AG04449 (cell line): ENCODE measurements around the gene TIMM10.

ENCODE experiments used
- CTCF ChIA-PET: fragments of 350-600 bp; formaldehyde crosslinking; extraction: SDS; loops from one replicate; lab custom pipeline; 2021; ENCODE audit warnings: antibody characterized with exemption; lab: Yijun Ruan, JAX
- POLR2A ChIA-PET: fragments of 400-600, 350-600 bp; formaldehyde crosslinking; extraction: SDS; loops from one replicate; lab custom pipeline; 2020; ENCODE audit warnings: antibody characterized with exemption, inconsistent platforms; lab: Yijun Ruan, JAX
- DNase-seq: peaks from one replicate; pipeline ENCODE4 v3.0.0-alpha.2; 2010; ENCODE audit warnings: low read depth, low spot score
- H3K4me3 ChIP-seq: 2 replicates; pipeline ENCODE4 v1.5.1; 2011; ENCODE audit warnings: low read depth, mild to moderate bottlenecking, control low read depth, low read length
- TF ChIP-seq, protein P1 (sequence below): IDR thresholded peaks from one replicate; pipeline ENCODE4 v1.5.1; 2011; ENCODE audit warnings: mild to moderate bottlenecking, moderate library complexity, low read length, control low read depth, inconsistent platforms; ENCODE audit not compliant: insufficient read depth; ENCODE audit errors: missing control alignments

Gene TIMM10

DNA sequence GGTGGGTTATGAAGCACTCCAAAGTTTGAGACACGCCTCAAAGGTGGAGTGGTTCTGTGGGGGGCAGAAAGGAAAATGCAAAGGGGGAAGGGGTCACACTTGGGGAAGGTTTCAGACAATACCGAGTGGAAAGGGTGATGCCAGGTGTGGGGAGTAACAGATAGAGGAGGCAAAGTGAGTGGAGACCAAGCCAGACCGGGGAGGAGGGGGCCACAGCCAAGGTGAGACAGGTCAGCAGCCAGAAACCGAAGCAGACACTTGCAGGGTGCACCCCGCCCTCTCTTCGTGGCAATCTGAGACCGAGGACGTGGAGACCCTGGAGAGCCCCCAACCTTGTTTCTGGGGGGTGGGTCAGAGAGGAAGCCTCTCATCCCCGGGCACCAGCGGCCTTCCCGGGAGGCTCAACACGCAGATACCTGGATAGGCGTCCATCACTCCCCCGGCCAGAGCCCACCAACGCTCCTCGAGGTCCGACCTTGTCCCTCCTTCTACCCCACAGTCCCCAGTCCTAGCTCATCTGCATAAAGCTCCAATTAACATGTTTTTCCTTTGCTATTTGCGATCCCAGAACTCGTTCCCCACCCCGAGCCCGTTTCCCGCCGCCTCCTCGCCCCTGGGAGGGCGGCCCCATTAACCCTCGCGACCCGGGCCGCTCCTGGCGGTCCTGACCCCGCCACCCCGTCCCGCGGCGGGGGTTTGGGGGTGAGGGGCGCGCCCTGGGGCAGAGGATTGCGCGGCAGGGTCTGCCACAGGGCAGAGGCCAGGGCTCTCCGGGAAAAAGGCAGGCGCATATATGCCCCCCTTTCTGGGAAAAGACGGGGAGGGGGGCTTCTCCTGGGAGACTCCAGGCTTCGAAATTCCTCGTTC, 48.4 kb downstream of the TIMM10 start:
- ChIA-PET POLR2A (interaction anchor here (0.7 to 1.1 kb wide), 2 partner anchors 31 to 170 kb away, joined by 3 read pairs; no protein-coding TSS in a partner anchor), CTCF (interaction anchor here (0.7 to 11.0 kb wide), 18 partner anchors 8 to 162 kb away, joined by 3 to 191 read pairs (median 6); partner anchors contain the start of genes RTN4RL2 and TIMM10)
- DNase-seq, result no peak
- peak overlapping the region; percentile 48 for H3K4me3 ChIP-seq
- TF ChIP-seq, protein P1, sequence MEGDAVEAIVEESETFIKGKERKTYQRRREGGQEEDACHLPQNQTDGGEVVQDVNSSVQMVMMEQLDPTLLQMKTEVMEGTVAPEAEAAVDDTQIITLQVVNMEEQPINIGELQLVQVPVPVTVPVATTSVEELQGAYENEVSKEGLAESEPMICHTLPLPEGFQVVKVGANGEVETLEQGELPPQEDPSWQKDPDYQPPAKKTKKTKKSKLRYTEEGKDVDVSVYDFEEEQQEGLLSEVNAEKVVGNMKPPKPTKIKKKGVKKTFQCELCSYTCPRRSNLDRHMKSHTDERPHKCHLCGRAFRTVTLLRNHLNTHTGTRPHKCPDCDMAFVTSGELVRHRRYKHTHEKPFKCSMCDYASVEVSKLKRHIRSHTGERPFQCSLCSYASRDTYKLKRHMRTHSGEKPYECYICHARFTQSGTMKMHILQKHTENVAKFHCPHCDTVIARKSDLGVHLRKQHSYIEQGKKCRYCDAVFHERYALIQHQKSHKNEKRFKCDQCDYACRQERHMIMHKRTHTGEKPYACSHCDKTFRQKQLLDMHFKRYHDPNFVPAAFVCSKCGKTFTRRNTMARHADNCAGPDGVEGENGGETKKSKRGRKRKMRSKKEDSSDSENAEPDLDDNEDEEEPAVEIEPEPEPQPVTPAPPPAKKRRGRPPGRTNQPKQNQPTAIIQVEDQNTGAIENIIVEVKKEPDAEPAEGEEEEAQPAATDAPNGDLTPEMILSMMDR, result no peak

DNA sequence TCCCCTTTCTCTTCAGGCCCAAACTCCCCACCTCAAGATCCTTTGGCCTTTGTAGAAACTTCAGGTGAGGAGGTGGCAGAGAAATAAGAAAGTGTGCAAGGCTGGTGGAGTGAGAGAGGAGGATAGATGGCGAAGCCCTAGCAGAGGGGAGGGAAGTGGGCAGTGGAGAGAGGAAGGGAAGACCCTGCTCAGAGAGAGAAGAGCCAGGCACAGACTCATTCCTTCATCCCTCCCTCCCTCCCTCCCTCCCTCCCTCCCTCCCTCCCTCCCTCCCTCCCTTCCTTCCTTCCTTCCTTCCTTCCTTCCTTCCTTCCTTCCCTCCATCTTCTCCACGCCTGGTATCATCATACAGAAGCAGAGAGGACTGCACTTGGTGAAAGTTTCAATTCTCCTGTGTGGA, 49.2 kb downstream of the TIMM10 start:
- CTCF ChIA-PET, result interaction anchor here (1.0 to 11.0 kb wide), 10 partner anchors 8 to 136 kb away, joined by 3 to 191 read pairs (median 4); partner anchors contain the start of genes RTN4RL2, SLC43A1 and TIMM10
- DNase-seq, result no peak
- TF ChIP-seq, protein P1, result no peak
- H3K4me3 ChIP-seq, result no peak overlapping the region
- POLR2A ChIA-PET, result no interaction called here

DNA sequence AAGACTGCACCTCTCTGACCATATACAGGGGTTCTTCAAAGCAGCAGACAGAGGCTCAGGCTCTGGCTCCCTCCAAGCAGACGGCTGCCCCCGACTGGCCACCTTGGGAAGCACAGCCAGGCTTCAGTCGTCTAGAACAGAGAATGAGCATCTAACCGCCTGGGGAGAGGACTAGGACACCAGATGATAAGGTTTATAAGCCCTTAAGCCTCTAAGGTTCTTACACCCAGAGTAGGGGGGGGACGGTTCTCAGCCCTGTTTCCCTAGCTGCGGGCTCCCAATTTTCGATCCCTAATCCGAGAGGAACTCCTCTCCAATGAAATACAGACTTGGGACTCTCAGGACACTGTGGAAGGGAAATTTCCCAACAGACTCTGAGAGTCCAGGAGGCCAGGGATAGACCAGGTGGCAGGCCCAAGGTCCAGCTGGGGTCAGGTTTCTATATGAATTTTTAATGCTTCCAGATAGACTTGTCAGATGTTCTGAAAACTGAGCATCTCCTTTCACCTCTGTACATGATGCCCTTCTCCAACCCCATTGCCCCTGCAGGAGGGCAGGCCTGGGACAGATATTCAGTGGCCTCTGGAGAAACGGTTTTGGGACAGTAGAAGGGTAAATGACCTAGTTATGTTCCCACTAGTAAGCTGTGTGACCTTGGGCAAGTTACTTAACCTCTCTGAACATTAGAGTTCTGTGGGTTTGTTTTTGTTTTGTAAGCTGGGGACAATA, 50.0 kb downstream of the TIMM10 start:
- ChIA-PET POLR2A (no interaction called here), CTCF (interaction anchor here (0.7 to 11.0 kb wide), 11 partner anchors 9 to 135 kb away, joined by 3 to 191 read pairs (median 4); partner anchors contain the start of genes RTN4RL2, SLC43A1 and TIMM10)
- DNase-seq, result no peak
- TF ChIP-seq, protein P1, result peak; percentile 83
- no peak overlapping the region for H3K4me3 ChIP-seq

DNA sequence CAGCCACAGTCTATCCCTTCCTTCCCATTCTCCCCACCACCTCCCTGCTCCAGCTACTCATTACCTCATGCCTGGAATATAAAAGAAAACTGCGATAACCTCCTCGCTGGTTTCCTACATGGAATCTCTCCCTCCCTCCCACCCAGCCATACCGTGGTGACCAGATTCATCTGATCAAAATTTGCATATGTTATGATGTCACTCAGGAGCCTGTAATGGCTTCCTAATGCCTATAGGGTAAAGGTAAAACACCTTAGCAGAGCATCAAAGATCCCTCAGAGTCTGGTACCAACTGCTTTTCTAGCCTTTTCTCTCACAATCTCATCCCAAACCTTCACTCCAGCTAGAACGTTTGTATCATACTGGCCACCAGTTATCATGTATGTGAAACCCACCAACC, 50.6 kb downstream of the TIMM10 start:
- no peak for DNase-seq
- CTCF ChIA-PET, result interaction anchor here (1.0 to 11.0 kb wide), 6 partner anchors 15 to 134 kb away, joined by 3 to 191 read pairs (median 48); partner anchors contain the start of genes RTN4RL2 and SLC43A1
- POLR2A ChIA-PET, result no interaction called here
- no peak overlapping the region for H3K4me3 ChIP-seq
- TF ChIP-seq, protein P1, result no peak

DNA sequence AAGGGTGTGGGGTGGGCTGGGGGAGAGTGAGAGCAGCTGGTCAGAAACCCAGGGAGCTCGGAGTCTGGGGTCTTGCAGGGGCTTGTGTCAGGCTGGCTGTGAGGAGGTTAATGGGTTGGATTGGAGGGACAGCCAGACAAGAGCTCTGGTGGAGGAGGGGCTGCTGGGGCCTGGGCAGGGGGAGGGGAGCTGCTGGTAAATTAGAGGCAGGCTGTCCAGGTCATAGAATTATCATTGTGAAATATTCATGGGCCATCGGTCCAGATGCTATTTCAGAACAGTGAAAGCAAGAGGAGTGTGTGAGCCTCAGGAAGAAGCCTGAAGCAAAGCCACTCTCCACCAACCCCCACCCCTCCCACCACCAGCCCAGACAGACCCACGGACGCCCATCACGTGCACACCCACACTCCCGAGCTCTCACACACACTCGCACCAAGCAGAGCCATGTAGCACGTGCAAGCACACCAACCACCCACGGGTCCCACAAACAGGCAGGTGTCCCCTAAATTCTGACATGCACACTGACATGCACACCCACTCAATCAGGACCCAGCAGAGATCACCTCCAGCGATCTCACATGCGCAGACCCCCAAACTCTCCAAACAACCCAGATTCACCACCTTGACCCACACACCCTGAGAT, 51.4 kb downstream of the TIMM10 start:
- CTCF ChIA-PET, result interaction anchor here (1.0 to 11.0 kb wide), 7 partner anchors 9 to 162 kb away, joined by 3 to 191 read pairs (median 18); partner anchors contain the start of gene RTN4RL2
- DNase-seq, result no peak
- no peak overlapping the region for H3K4me3 ChIP-seq
- POLR2A ChIA-PET, result interaction anchor here (0.6 kb wide), 1 partner anchor 18 kb away, joined by 3 read pairs; no protein-coding TSS in a partner anchor
- TF ChIP-seq, protein P1, result no peak
